Testis (tissue), 3 donors: ENCODE data around the gene ADORA3. TPM values are rescaled to one million over a fixed set of nuclear protein-coding genes. Genes with fewer than 3 reads are reported as not detected.

Source experiments
- DNase-seq: peaks from one replicate; pipeline ENCODE4 v3.0.0-alpha.2; 2019
- H3K27ac ChIP-seq, 2 donors: fragments of 200-600 bp; sonication (generic); one replicate each; pipeline ENCODE4 v1.5.1; 2019
- H3K27me3 ChIP-seq: fragments of 200-600 bp; sonication (generic); one replicate; pipeline ENCODE4 v1.5.1; 2019
- H3K36me3 ChIP-seq: fragments of 200-600 bp; sonication (generic); one replicate; pipeline ENCODE4 v1.5.1; 2017; ENCODE audit warnings: low read depth; ENCODE audit errors: missing control alignments
- H3K4me1 ChIP-seq: fragments of 200-600 bp; sonication (generic); one replicate; pipeline ENCODE4 v1.5.1; 2019
- H3K4me3 ChIP-seq, 2 donors: fragments of 200-600 bp; sonication (generic); one replicate each; pipeline ENCODE4 v1.5.1; 2017 to 2019
- H3K9me3 ChIP-seq: fragments of 200-600 bp; sonication (generic); one replicate; pipeline ENCODE4 v1.5.1; 2017
- CTCF ChIP-seq, 3 experiments: fragments of 450-650 bp in 2 of 3; fragments of 200-600 bp in 1 of 3; sonication (generic) in 1 of 3; IDR thresholded peaks; one replicate each; pipeline ENCODE4 v1.5.1; 2016 to 2019; ENCODE audit warnings: antibody characterized with exemption in 3 of 3, mild to moderate bottlenecking in 2 of 3, moderate library complexity in 1 of 3
- POLR2A ChIP-seq: fragments of 450-650 bp; IDR thresholded peaks from one replicate; pipeline ENCODE4 v1.6.1; 2017; ENCODE audit warnings: antibody characterized with exemption, mild to moderate bottlenecking, moderate library complexity
- WGBS, 2 donors: methylation state at CpG; one replicate each; pipeline ENCODE4 v1.1.5; 2018; 5-methylcytosine and 5-hydroxymethylcytosine counted together
- intact Hi-C: fragments of 100-400 bp; cut with DNase I; formaldehyde crosslinking; loops from one replicate; pipeline ENCODE4 v1.15.1; 2023; ENCODE audit warnings: low total_unique reads
- polyA plus RNA-seq: library from polyadenylated mRNA; stranded (reverse); fragments of 350-450 nt; fragmentation: Illumina TruSeq; extraction: RNeasy Lipid Tissue Mini Kit (QIAGEN cat#74804); gene quantifications from one replicate; pipeline ENCODE4 v1.2.3, GENCODE V29; 2014; ENCODE audit warnings: low read depth, low replicate concordance; ENCODE audit not compliant: insufficient read depth
- total RNA-seq, 2 donors: library from RNA; depleted of rRNA; stranded (reverse); fragments of >200 nt; gene quantifications; one replicate each; pipeline ENCODE4 v1.2.3, GENCODE V29; 2016

Gene ADORA3
- total and polyA plus RNA-seq, 3 donors from 2014 or later, result 2.5 to 3.8 (median 2.8) TPM

DNA sequence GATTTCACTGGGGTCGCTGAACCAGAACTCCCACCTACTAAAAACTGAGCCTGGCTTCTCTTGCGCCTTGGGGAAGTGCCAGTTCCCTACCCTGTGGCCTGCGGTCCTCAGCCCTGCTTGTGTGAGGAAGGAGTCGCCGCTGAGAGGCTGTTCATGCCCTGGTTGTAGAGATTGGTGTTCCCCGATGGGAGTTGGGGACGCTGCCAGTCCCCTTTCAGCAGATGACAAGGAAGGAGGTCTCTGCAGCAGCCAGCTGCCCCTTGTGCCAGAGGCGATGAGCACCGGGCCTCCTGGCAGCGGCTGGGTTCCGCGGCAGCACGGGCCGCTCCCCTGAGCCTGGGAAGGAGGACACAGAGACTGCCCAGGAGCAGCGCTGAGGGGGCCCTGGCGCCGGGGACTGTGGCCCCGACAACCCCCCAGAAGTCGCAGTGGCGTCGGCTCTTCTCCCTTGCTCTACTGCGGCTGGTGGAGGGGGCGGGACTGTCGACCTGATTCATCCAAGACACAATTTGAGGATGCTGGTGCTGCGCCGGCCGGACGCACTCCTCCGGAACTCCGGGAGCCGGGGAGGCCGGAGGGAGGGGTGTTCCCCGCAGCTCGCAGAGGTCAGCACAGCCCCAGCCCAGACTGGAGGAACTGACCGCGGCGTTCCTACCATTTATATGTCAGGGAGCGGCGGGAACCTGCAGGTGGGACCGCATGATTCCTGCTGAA is 12.0 kb upstream of the ADORA3 start:
- Histone ChIP-seq H3K4me1 (peaks cover 17% of the 10 kb centered on the region), H3K9me3 (no peaks in the 10 kb centered on the region), H3K4me3 (peak overlapping the region; percentile 32 to 47), H3K27ac (peak overlapping the region; percentile 26 to 77), H3K27me3 (no peaks in the 10 kb centered on the region), H3K36me3 (no peaks in the 10 kb centered on the region)
- no peak for TF ChIP-seq POLR2A
- TF ChIP-seq CTCF (IDR thresholded peaks at IDR 0.05), result no peak
- DNase-seq, result no peak
- 13 to 22% methylated on average over 11 to 40 of the region's 40 CpGs for WGBS, 2 donors
- intact Hi-C loops, result no loop called here

DNA sequence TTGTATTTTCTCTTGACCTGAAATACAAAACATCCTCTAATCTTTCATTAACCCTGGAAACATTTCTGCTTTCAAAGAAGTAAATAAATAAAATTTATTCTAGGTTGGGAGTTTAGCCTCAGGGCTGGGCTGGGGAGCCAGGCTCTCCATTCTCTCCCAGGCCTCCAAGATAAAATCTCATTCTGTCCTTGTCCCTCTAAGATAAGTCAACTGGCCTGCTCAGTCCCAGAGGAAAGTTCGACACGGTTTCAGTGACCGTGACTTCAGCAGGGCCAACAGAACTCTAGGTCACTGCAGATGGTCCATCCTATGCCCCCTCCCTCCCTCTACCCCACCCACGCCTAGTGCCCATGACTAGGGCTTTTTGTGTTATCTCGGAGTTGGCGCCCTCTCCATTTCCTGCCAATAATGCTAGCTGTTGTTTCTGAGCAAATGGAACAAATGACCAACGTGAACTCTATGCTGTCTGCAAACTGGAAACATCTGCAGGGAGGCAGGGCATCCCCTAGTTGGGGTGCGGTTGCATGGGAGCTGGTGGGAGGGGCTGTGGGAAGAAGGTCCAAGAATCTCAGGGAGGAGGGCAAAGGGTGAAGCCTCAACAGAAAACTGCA is 10.1 kb upstream of the ADORA3 start:
- Histone ChIP-seq H3K4me1 (peaks cover 34% of the 10 kb centered on the region), H3K27me3 (no peaks in the 10 kb centered on the region), H3K9me3 (no peaks in the 10 kb centered on the region), H3K27ac (no peak overlapping the region), H3K4me3 (no peak overlapping the region), H3K36me3 (no peaks in the 10 kb centered on the region)
- intact Hi-C loops, result no loop called here
- 76 to 81% methylated on average over 8 of the region's 8 CpGs for WGBS, 2 donors
- TF ChIP-seq CTCF (IDR thresholded peaks at IDR 0.05) (no peak), POLR2A (no peak)
- DNase-seq, result peak; percentile 34

GRCh38 chr1:111512931-111513330 is 9.5 kb upstream of the ADORA3 start:
- no peak for DNase-seq
- intact Hi-C loops, result no loop called here
- WGBS, 2 donors, result 75 to 81% methylated on average over 2 to 3 of the region's 3 CpGs
- H3K4me1 ChIP-seq, result peaks cover 39% of the 10 kb centered on the region
- H3K9me3 ChIP-seq, result no peaks in the 10 kb centered on the region
- H3K36me3 ChIP-seq, result no peaks in the 10 kb centered on the region
- H3K27ac ChIP-seq, result no peak overlapping the region
- H3K4me3 ChIP-seq, result no peak overlapping the region
- TF ChIP-seq POLR2A (no peak), CTCF (IDR thresholded peaks at IDR 0.05) (no peak)
- no peaks in the 10 kb centered on the region for H3K27me3 ChIP-seq

DNA sequence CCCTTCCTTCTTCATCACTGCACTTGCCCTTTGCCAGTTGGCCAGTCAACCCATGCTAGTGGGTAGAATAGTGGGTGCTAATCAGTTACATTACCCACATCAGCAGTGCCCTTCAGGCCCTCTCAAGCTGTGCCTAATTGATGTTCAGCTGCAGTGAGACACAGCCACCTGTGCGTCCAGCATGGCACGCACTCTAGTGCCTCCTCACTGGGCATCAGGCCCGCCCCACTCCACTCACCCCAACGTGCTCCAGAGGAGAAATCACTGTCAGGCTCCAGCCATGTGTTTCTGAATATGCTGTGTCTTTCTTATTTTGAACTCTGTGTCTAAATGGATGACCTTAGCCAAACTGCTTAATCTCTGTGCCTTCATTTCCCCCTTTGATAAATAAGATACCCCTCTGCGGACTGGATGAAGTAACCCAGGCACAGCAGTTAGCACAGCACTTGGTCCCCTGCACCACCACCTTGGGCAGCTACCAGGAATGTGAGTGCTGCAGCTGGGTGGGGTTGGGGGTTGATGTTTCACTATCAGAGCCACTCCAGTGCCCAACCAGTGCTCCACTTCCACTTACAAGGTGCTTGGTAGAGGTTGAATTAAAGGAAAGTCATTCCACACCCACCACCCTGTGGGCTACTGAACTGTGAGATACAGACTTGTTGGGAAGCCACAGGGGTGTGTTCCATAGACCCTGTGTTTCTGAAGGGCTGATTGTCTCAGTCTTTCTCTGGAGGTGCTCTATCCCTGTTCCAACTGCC is 8.9 kb upstream of the ADORA3 start:
- intact Hi-C loops, result no loop called here
- TF ChIP-seq CTCF (IDR thresholded peaks at IDR 0.05) (no peak), POLR2A (no peak)
- WGBS, 2 donors, result 86 to 95% methylated on average over 5 of the region's 5 CpGs
- Histone ChIP-seq H3K27ac (no peak overlapping the region), H3K4me1 (peaks cover 45% of the 10 kb centered on the region), H3K36me3 (no peaks in the 10 kb centered on the region), H3K4me3 (no peak overlapping the region), H3K27me3 (no peaks in the 10 kb centered on the region), H3K9me3 (no peaks in the 10 kb centered on the region)
- no peak for DNase-seq
